NCI-H2081 treated with DMSO at 0.1 percent for 48 hours (cell line): ENCODE measurements around the gene CNOT11.
"Not testable (repeated sequence)": the region's sequence is repeated elsewhere in the genome, so short reads cannot be mapped to it uniquely, and the experiment has no call there.

Experiments used
- DNase-seq: peaks from one replicate; lab custom pipeline; 2025; lab: John Stamatoyannopoulos, UW

Gene CNOT11

DNA sequence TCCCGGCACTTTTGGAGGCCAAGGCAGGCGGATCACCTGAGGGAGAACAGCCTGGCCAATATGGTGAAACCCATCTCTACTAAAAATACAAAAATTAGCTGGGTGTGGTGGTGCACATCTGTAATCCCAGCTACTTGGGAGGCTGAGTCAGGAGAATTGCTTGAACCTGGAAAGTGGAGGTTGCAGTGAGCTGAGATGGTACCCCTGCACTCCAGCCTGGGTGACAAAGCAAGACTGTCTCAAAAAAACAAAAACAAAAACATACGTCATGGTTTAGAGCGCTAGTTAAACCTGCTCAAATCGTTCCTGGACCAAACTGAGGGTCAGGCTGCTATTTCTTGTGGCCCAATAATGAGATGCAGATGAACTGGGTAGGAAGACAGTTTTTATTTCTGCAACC lies 7.2 kb upstream of the CNOT11 start:
- not testable (repeated sequence) for DNase-seq

DNA sequence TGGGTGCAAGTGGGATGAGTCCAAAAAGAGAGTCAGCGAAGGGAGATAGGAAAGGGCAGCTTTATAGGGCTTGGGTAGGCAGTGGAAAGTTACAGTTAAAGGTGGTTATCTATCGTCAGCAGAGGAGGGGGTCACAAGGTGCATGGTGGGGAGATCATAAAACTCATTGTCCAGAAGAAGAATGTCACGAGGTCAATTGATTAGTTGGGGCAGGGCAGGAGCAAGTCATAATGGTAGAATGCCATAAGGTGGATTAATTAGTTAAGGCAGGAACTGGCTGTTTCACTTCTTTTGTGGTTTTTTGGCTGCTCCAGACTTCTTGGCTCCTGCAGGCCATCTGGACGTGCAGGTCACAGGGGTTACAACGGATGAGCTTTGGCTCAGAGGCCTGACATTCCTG lies 3.9 kb upstream of the CNOT11 start:
- not testable (repeated sequence) for DNase-seq

DNA sequence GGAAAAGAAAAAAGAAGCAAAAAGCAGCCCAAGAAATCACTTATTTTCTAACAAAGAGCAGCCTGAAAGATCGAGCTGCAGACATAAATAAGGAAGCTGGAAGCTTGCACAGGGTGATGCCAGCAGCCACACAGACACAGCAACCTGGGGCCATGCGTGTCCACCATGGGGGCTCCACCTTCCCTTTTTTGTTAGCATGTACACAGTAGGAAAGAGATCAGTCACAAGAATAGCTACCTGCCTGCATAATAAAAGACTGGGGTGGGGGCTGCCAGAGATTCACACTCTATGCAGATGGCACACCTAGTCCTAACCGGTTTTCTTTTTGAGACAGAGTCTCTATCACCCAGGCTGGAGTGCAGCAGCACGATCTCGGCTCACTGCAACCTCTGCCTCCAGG lies 2.9 kb upstream of the CNOT11 start:
- no peak for DNase-seq

DNA sequence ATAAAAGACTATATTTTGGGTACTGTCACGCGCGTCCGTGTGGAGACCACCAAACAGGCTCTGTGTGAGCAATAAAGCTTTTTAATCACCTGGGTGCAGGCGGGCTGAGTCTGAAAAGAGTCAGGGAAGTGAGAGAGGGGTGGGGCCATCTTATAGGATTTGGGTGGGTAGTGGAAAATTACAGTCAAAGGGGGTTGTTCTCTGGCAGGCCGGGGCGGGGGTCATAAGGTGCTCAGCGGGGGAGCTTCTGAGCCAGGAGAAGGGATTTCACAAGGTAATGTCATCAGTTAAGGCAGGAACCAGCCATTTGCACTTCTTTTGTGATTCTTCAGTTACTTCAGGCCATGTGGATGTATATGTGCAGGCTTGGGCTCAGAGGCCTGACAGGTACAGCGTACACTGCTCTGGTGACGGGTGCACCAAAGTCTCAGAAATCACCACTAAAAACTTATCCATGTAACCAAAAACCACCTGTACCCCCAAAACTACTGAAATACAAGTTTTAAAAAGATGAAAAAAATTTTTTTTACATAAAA lies 1.4 kb upstream of the CNOT11 start:
- DNase-seq: not testable (repeated sequence)

DNA sequence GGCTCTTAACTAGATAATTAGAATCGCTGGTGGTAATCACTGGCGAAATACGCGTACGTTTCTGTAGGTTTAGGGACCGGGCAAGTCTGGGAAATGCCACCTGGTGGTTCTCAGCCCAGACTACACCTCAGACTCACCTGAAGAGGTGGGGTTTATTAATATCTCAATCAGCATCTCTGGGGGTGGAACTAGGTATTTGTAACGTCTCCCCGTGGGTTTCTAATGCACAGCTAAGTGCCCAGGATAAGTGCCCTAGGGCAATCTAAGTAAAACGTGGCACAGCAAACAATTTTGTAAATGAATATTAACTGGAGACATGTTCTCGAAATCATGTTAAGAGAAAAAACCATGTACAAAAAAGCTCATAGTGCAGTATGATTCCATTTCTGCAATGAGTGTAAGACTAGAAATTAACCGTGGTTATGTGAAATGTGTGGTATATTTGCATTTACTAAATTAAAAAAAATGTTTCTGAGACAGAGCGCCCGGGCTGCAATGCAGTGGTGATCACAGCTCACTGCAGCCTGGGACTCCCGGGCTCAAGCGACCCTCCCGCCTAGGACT lies 760 bp upstream of the CNOT11 start:
- DNase-seq: peak; percentile 25

GRCh38 chr2:101253013-101253702 lies 472 bp downstream of the CNOT11 start:
- no peak for DNase-seq

- no peak for DNase-seq
Observed at GRCh38 chr2:101253703-101254450, 1.2 kb downstream of the CNOT11 start.

DNA sequence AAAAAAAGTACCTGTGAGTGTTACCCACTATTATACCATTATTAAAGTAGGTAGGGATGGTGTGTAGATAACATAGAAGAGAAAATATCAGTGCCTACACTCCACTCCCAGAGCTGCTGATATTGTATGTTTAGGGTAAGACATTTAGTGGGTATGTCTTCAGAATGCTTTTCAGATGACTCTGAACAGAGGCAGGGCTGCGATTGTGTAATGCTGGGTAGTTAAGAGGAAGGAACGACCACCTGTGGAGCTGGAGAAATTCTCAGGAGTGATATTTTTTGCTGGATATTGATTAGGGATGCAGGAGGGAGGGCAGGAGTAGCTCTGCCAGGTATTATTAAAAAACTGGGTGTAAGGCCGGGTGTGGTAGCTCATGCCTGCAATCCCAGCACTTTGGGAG lies 2.8 kb downstream of the CNOT11 start:
- DNase-seq: no peak

- no peak for DNase-seq
Observed at GRCh38 chr2:101256316-101256715, 3.6 kb downstream of the CNOT11 start.

DNA sequence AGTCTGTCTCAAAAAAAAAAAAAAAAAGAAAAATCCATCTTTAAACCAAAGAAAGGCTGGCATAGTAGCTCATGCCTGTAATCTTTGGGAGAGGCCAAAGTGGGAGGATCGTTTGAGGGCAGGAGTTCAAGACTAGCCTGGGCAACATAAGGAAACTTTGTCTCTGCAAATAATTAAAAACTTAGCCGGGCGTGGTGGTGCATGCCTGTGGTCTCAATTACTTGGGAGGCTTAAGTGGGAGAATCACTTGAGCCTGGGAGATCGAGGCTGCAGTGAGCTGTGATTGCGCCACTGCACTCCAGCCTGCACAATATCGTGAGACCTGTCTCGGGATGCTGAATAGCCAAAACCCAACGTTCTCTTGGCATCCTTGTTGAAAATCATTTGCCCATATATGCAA lies 6.1 kb downstream of the CNOT11 start:
- DNase-seq: no peak

GRCh38 chr2:101262142-101262541 lies 9.5 kb downstream of the CNOT11 start:
- no peak for DNase-seq

DNA sequence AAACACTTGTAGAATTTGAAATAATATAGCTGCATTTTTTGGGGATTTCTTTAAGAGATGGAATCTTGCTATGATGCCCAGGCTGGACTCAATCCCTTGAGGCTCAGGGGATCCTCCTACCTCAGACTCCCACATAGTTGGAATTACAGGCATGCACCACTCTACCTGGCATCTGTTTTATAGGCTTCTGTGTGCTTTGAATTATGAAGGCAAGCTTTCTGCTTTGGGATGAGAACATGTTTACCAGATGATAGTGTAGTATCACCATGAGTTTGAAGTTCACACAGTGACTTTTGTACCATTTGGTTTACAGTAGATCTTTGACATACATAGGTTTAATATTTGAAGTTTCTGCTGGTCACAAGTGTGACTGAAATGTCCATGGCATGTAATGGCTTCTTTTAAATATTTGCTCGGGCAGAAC lies 10.7 kb downstream of the CNOT11 start:
- no peak for DNase-seq

DNA sequence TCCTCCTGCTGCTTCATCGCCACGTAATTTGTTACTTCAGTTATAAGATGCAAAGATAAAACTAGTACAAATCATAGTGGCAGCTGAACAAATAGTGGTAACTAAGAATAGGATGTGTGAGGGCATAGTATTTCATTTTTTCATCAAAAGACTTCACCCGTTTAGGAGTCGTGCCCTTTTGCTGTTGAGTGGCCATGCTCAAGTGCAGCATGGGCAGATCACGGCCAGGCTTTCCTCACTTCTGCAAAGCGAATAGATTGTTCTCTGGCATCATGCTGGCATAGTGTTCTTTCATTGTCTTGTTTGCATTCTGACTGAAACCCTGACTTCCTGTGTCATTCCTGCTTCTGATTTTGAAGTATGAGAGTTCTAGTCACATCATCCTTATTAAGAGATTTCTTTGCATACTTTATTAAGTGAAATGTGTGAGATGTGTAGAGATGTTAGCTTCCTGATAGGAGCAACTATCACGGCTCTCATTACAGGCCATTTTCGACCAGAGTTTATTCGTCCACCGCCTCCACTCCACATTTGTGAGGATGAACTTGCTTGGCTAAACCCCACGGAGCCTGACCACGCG lies 11.8 kb downstream of the CNOT11 start:
- DNase-seq: no peak

- no peak for DNase-seq
Observed at GRCh38 chr2:101265893-101266499, 13.3 kb downstream of the CNOT11 start.

- no peak for DNase-seq
Observed at GRCh38 chr2:101267671-101268656, 15.3 kb downstream of the CNOT11 start.

DNA sequence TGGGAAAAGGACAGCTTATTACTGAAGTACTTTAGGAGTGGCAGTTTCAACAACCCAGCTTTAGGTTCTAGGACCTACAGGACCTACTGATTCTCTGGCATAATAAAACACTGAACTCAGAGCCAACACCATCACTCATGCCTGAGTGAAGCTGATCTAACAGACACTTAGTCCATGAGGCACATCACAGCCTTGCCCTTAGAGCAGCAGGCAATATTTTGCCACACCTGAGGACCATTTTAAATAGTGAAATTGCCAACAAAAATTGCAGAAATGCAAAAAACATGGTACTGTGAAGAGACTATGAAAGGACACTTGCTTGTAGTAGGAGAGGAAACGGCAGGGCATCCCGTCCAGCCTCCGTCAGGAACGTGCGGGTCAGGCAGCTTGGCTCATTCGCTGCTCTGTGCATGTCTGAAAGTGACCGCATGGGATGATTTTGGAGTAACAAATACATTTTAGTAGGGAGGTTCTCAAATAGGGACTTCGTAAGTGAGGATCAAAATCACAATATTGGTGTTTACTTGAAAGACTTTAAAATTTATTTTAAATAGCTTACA lies 18.1 kb downstream of the CNOT11 start:
- no peak for DNase-seq

DNA sequence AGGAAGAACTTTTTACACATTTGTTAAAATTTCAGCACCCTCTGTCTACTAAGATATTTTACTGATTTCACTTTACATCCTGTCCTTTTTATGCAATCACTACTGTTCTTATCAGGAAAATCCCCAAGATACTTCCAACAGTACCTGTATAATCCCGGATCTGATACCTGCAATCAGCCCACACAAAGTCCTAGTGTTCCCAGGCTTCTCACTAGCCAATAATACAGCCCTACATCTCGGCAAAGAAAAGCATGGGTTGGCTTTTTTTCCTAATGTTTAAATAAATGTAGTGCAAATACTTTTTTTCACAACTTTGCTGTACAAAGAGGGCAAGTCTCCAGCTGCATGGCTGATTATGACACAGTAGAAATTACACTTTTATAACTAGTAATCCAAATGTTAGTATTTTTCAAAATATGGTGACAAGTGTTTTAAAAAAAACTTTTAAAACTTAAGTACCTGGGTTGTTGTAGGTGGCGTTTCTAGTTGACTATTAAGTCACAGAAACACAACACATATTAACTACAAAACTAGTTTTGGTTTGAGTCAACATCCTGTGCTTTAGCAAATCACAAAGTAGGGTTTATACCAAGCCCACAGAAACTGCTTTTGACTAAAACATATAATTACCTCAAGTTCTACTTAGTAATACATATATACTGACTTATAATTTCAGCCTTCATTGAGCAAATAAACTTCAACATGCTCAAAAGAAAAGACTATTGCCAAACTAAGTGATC lies 19.5 kb downstream of the CNOT11 start:
- no peak for DNase-seq

GRCh38 chr2:101273056-101273455 lies 20.4 kb downstream of the CNOT11 start:
- DNase-seq: no peak

DNA sequence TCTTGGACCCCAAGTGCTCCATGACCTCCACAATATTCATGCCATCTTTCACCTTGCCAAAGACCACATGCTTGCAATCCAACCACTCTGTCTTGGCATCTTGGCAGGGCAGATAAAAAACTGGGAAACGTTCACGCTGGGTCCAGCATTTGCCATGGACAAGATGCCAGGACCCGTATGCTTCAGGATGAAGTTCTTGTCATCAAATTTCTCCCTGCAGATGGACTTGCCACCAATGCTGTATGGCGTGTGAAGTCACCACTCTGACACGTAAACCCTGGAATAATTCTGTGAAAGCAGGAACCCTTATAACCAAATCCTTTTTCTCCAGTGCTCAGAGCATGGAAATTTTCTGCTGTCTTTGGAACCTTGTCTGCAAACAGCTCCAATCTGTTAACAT lies 21.5 kb downstream of the CNOT11 start:
- no peak for DNase-seq

DNA sequence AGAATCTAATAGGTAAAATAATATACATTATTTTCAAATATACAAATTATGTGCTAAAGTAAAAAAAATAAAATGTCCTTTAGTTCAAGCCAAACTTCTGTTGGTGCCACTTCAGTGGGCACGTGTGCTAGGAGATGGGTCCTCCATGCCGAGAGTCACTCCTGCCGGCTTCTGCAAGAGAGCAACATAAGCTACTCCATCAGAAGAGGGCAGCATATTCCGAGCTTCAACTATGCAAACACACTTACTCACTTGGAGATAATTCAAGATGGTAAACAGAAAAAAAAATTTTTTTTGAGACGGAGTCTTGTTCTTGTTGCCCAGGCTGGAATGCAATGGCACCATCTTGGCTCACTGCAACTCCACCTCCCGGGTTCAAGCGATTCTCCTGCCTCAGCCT lies 24.4 kb downstream of the CNOT11 start:
- no peak for DNase-seq
